CMK (cell line): ENCODE data around the gene AKAP13.
"Not testable (repeated sequence)": the region's sequence is repeated elsewhere in the genome, so short reads cannot be mapped to it uniquely, and the experiment has no call there.

Experiments
- DNase-seq: peaks from one replicate; pipeline ENCODE4 v3.0.0-alpha.2; 2010; ENCODE audit warnings: low read depth

The AKAP13 gene

DNA sequence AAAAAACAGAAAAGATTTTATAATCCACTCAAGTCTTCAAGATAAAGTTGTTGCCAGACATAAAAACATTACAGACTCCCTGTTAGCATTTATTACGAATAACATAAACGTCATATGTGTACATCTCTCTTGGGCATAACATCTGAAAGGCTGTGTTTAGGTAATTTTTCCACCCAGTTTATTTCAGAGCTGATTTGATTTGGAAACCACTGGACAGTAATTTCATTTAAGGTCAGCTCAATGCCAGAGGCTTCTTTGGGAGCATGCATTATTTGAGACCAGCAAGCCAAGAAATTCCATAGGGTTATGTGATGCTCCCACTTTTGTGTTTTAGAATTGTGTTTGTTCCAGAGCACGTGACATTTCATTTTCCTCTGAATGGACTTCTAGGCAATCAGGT, 196.0 kb downstream of the AKAP13 start:
- DNase-seq = no peak

- no peak for DNase-seq
These were observed 198.7 kb downstream of the AKAP13 start for GRCh38 chr15:85578941-85579701.

DNA sequence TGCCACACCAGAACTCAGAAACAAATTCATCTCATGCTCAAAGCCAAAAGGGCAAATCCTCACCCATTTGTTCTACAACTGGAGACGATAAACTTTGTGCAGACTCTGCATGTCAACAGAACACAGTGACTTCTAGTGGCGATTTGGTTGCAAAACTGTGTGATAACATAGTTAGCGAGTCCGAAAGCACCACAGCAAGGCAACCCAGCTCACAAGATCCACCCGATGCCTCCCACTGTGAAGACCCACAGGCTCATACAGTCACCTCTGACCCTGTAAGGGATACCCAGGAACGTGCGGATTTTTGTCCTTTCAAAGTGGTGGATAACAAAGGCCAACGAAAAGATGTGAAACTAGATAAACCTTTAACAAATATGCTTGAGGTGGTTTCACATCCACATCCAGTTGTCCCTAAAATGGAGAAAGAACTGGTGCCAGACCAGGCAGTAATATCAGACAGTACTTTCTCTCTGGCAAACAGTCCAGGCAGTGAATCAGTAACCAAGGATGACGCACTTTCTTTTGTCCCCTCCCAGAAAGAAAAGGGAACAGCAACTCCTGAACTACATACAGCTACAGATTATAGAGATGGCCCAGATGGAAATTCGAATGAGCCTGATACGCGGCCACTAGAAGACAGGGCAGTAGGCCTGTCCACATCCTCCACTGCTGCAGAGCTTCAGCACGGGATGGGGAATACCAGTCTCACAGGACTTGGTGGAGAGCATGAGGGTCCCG, 199.7 kb downstream of the AKAP13 start:
- no peak for DNase-seq

GRCh38 chr15:85580879-85581278, 200.5 kb downstream of the AKAP13 start:
- no peak for DNase-seq

GRCh38 chr15:85581495-85581894, 201.1 kb downstream of the AKAP13 start:
- peak; percentile 76 for DNase-seq

GRCh38 chr15:85582131-85583079, 202.0 kb downstream of the AKAP13 start:
- peak; percentile 83 for DNase-seq

DNA sequence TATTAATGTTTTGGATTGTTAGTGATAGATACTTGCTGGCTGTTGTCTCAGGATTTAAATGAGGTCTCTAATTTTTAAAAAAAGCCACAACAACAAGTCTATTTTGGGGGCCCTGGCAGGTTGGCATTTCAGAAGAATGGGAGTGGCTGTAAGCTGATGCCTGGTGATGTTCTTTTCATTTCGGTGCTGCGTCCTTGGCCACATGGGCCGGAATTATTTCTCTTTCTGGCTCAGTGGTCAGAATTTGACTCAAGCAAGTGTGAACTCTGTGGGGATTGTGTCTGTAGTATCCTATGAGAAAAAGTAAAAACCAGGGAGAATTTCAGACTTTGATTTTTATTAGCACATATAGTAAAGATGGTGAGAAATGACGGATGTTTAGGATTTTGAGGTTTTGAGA, 203.0 kb downstream of the AKAP13 start:
- DNase-seq = no peak

- no peak for DNase-seq
These were observed 203.6 kb downstream of the AKAP13 start for GRCh38 chr15:85583923-85584390.

- no peak for DNase-seq
These were observed 204.5 kb downstream of the AKAP13 start for GRCh38 chr15:85584872-85585271.

DNA sequence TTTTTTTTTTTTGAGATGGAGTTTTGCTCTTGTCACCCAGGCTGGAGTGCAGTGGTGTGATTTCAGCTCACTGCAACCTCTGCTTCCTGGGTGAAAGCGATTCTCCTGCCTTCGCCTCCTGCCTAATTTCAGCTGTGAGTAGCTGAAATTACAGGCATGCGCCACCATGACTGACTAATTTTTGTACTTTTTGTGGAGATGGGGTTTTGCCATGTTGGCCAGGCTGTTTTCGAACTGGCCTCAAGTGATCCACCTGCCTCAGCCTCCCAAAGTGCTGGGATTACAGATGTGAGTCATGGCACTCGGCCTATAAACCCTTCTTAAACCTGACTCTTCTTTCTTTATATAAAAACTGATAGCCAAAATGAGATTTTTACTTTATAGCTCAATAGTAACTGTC, 205.8 kb downstream of the AKAP13 start:
- DNase-seq = not testable (repeated sequence)

GRCh38 chr15:85587707-85588411, 207.5 kb downstream of the AKAP13 start:
- no peak for DNase-seq

- no peak for DNase-seq
These were observed 208.3 kb downstream of the AKAP13 start for GRCh38 chr15:85588677-85589076.

- no peak for DNase-seq
These were observed 209.4 kb downstream of the AKAP13 start for GRCh38 chr15:85589851-85590250.

DNA sequence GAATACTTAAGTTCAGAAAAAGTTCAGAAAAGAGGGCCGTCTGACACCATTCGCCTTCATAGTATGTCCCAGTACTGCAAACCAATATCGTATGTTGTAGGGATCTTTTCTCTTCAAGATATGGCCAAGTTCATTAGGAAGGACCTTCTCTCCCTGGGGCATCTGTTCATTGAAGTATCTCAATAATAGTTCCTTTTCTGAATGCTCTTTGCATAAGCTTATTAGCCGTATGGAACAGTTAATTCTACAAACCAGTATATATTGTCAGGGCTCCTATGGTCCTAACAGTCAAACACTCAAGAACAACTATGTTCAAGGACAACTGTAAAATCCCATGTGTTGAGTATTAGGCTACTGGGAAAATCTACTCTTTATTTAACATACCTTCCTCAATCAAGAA, 211.2 kb downstream of the AKAP13 start:
- no peak for DNase-seq

DNA sequence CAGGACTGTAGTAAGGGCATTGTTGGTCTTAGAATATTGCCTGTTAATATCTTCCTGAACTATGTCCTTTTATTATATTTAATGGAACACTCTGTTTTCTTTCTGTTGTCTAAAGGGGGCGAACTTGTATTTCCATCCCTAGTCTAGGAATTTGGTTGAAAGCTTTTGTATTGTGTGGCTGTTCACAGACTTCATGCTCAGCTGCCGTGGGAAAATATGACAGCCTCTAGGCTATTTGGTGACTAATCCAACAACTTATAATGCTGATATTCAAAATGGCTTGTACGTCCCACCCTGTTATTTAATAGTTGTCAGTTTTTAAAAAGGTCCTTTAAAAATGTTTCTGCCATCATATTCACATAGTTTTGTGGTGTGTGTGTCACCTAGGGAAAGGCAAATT, 211.7 kb downstream of the AKAP13 start:
- no peak for DNase-seq

DNA sequence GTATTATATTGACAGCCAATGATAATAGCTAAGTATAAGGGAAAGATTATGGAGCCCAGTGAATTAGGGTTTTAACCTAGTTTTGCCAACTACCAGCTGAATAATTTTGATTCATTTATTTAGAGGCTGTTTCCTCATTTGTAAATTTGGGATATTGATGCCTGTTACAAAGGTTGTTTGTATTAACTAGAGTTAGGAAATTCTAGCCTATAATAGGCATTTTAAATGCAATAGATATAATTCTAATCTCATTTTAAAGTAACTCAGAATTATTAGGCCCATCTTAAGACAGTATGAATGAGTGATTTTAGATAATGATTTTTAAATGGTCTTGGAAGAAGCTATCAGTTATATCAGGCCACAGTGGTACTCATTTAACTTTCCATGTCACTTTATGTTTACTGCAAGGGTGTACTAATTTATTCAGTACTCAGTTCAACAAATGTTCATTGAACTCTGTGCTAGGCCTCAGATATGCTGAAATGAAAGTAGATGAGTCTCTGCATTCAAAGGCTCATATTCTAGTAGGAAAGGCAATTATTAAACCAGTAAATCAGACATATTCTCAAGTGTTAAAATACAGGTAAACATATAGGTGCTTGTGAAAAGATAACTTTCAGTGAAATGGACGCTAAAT, 213.5 kb downstream of the AKAP13 start:
- DNase-seq = no peak

DNA sequence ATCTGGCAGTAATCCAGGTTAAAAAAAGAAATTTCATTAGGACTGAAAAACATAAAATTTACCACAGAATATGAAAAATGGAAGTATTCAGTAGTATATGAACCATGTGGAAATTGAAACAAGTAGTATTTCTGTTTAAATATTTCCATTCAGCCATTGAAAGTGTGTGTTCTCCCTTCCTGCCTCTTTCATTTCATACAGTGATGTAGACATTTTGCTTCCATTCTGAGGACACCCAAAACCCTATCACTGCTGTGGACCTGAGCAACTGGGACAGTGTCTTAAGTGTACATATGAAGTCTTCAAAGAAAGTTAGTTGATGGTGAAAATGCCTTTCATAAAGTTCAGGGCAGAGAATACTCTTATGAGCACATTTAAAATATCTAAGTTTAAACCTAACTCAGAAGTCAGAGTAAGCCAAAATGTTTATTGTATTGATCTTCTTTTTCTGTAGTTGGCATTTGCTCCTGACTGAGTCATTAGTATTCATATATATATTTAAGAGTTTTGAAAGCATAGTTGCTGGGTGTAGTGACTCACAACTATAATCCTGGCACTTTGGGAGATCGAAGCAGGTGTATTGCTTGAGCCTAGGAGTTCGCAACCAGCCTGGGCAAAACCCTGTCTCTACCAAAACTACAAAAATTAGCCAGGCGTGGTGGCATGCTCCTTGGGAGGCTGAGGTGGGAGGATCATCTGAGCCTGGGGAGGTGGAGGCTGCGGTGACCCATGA, 215.6 kb downstream of the AKAP13 start:
- DNase-seq = no peak

DNA sequence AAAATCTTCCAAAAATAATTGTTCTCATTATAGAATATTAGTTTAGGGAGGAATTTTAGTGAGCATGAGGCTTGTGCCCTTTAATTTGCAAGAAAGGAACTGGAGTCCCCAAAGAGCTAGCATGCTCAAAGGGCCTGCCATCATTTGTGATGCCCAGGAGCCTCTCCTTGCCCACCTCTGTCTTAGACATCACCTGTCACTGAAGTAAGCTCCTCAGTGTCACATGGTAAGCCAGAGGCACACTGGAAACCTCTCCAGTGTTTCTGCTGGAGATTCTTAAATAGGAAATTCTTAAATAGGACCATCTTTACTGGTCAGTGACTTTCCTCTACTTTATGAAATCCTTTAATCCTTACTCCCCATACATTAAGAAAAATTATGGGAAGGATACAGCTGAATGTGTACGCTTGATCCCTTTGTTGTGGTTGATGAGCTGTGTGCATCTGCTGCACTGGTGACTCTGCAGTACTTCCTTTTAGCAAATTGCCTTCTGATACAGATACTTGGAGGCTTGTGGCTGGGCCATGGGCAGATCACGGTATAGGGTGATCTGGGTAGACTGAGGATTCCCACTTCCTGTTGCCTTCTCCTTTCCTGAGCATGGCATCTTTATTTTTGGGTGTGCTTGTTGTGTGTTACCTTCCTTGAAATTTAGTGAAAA, 216.9 kb downstream of the AKAP13 start:
- no peak for DNase-seq

GRCh38 chr15:85598219-85598618, 217.8 kb downstream of the AKAP13 start:
- DNase-seq = no peak
